ENCODE measurements around the gene CBX8.

The CBX8 gene

GRCh38 chr17:79750650-79751545 lies 46.0 kb downstream of the CBX8 start:
- DNase-seq (ENCODE audit: low read depth in 2 of 2), result no peak

- no peak for DNase-seq (ENCODE audit: low read depth in 2 of 2)
These were observed 46.9 kb downstream of the CBX8 start for GRCh38 chr17:79749958-79750357.

- no peak for DNase-seq (ENCODE audit: low read depth in 2 of 2)
These were observed 47.6 kb downstream of the CBX8 start for GRCh38 chr17:79749156-79749815.

- DNase-seq (ENCODE audit: low read depth in 2 of 2), result no peak
These were observed 48.4 kb downstream of the CBX8 start for GRCh38 chr17:79748295-79749099.

- DNase-seq (ENCODE audit: low read depth in 2 of 2), result no peak
These were observed 49.2 kb downstream of the CBX8 start for GRCh38 chr17:79747508-79748294.

- no peak for DNase-seq (ENCODE audit: low read depth in 2 of 2)
These were observed 49.9 kb downstream of the CBX8 start for GRCh38 chr17:79746889-79747507.

- DNase-seq (ENCODE audit: low read depth in 2 of 2), result no peak
These were observed 51.2 kb downstream of the CBX8 start for GRCh38 chr17:79745641-79746105.

GRCh38 chr17:79743614-79744013 lies 53.3 kb downstream of the CBX8 start:
- DNase-seq (ENCODE audit: low read depth in 2 of 2), result no peak

GRCh38 chr17:79742951-79743476 lies 53.9 kb downstream of the CBX8 start:
- no peak for DNase-seq (ENCODE audit: low read depth in 2 of 2)

GRCh38 chr17:79742589-79742918 lies 54.3 kb downstream of the CBX8 start:
- no peak for DNase-seq (ENCODE audit: low read depth in 2 of 2)
